GM21619 (cell line): Measurements from ENCODE around the gene PACRG.

Experiments
- ATAC-seq: cut with Tn5 transposase; IDR thresholded peaks from one replicate; pipeline ENCODE4 v1.9.1; 2021; ENCODE audit not compliant: unreplicated experiment

PACRG gene

DNA sequence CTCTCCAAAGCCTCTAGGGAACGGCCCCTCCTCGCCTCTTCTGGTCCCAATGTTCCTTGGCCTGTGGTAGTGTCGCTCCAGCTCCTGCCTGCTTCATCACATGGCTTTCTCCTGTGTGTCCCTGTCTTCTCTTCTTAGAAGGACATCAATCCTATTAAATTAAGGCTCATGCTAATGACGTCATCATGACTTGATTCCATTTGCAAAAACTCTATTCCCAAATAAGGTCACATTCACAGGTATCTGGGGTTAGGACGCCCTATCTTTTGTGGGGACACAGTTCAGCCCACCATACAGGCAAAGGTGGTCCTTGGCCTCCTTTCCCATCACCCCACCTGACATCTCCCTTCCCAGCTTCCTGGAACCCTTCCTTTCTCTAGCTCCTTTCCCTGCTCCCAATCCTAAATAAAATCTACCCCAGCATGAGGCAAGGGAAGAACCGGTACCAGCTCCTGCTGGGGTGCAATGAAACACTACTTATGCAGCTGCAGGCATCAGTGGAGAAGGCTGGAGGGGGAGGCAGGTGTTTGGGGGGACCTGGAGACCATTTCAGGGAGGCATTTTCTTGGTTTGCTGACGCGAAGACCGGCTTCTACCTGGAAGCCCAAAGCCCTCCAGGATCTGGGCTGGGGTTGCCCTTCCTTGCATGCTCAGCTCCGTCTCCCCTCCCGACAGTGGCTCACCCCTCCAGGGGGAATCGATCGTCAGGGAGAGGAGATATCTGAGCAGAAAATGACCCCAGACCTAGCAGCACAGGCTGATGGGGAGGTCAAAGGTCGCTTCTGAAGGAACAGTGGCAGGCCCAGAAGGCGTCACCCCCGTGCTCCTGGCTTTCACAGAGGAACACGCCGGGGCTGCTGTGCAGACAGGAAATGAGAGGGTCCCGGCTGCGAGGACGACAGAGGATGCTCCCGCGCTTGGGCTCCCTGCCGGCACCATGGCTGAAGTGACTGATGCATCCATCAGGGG is 615.1 kb downstream of the PACRG start:
- ATAC-seq, result no peak

DNA sequence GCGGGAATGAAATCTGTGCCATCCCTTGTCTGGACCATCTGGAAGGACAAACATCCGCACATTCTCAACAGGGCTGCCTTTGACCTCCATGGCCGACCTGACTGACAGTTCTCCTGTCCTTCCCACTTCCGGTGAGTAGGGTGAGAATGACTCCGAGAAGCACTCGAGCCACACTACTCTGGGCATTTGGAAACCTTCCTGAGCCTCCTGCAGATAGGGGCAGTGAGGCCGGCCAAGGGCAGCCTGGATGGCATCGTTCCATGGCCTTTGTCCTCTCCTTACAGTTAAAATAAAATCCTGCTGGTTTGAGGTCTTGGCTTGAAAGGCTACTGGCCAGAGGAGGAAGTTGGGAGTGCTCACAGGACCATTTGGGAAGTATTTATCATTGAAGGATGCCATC is 615.8 kb downstream of the PACRG start:
- ATAC-seq, result no peak

DNA sequence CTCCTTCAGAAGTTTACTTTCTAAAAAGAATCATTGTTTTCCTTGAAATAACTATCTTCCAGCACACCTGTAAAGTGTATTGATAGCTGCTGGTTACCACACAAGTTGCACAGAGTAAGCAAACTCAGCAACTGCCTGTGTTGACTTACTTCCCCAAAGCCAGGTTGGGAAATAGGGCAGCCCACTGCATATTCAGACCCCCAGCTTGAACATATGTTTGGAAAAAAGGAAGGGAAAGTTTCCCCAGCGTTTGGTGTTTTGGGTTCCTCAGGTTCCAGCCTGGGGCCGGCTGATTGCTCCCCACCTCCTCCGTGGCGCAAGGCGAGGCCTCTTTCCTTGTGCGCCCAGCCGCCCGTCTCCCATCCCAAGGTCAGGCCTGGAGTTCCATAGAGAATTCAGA is 616.6 kb downstream of the PACRG start:
- no peak for ATAC-seq

DNA sequence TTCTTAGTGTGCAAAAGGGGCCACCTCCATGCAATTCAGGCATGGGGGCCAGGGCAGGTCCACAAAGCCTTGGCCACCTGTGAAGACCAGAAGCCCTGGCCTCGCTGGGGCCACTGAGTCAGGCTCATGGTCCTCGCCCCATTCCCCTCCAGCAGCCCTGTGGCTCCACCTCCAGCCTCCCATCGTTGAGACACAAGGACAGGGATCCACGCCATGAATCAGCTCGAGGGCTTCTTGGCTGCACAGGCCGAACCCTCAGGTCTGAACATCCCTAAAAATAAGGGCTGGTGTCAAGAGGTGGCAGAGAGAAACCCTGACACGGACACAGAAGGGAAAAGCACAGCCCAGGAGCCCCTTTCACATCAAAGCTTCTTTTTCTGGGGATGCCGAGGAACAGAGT is 618.2 kb downstream of the PACRG start:
- no peak for ATAC-seq

DNA sequence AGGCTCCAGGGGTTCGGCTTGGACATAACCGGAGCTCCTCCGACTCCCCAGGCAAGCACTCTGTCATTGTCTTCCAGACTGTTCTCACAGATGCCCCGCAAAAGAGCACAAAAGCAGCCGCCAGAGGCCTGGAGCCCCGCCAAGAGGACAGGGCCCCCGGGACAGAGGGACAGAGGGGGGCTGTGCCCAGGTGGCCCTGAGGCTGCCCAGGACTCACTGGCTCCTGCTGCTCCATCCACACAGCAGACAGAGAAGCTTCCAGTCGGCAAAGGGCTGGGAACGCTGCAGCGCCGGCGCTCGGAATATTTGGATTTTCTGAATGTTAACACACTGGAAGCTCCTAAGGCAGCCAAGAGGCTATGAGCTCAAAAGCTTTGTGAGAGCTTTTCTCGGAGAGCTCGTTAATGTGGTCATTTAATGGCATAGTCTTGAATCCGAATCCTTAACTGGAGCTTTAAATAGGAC is 618.8 kb downstream of the PACRG start:
- no peak for ATAC-seq

DNA sequence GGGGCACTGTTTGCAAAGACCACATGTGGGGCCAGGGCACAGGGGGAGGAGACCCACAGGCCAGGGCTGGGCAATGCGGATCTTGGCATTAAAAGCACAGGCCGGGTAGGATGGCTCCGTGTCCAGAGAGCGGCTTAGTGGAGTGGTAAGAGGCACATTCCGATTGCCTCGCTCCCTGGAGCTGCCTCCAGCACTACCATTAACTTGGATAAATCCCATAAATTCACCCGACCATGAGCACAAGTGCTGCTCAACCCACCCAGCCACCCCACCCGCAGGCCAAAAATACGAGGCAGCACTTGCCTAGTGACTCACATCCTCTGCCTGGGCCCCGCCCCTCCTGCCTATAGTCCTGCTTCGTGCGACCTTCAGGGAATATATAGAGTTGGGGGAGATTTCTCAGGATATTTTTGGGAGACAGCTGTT is 619.3 kb downstream of the PACRG start:
- ATAC-seq, result no peak

DNA sequence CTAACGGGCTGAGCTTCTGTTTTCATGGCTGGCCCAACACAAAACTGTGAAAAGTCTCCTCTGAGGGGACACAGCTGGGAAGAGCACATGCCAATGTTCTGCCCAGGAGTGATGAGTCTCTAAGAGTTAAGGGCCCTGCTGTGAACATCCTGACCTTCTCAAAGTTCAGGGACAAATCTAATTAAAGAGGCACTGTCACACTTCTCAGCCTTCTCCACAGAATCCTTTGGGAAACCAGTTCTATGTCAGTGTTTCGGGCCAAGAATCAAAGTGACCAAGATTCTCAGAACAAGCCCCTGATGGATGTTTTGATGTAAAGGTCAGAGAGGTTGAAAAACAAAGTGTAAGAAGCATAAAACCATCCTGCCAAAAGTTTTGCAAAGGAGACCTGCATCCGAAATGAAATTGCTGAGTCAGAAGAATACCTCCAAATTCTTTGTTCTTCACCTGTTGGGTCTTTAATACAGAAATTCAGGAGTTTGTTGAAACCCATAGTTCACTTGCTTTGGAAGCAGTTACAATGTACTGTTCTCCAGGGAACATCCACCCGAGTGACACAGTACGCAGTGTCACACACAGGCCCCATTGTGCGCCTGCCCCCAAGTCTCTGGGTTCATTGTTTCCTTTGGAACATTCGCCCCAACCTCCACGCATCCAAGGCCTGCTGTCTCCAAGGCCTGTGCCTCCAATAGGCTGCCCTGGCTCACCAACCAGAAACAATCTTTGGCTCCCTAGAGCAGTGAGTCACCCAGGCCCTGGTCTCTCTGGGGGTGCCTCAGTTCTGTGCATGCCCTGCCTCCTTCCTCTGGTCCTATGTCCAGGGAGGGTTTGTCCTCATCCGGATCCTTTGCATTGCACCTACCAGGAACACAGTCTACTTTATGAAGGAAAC is 621.3 kb downstream of the PACRG start:
- no peak for ATAC-seq

DNA sequence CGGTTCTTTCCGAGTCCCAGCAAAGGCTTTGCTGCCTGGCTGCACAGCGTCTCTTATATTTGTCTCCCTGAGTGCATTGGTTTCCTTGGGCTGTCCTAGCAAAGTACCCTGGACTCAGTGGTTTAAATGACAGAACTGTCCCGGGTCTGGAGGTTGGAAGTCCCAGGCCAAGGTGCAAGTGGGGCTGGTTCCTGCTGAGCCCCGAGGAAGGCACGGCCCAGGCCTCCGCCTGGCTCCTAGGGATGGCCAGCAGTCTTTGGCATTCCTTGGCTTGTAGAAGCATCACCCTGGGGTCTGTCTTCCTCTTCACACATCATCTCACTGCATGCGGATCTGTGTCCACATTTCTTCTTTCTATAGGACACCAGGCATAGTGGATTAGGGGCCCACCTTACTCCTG is 621.9 kb downstream of the PACRG start:
- ATAC-seq, result no peak

DNA sequence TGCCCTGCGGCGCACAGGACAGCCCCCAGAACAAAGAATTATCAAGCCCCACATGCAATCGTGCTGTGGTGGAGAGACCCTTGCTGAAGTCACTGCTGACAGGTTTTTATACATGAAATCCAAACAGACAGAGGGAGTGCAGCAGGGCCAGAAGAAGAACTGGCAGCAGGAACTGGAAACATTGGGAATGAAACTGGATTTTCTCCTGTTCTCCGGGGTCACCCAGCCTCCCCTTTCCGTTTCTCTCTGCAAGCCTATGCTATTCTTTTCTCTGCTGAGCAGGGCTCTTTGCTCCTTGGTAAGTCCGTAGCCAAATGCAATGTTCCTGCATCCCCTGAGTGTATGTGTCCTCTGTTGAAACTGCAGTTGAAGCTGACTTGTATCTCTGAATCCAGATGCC is 623.2 kb downstream of the PACRG start:
- ATAC-seq, result no peak

DNA sequence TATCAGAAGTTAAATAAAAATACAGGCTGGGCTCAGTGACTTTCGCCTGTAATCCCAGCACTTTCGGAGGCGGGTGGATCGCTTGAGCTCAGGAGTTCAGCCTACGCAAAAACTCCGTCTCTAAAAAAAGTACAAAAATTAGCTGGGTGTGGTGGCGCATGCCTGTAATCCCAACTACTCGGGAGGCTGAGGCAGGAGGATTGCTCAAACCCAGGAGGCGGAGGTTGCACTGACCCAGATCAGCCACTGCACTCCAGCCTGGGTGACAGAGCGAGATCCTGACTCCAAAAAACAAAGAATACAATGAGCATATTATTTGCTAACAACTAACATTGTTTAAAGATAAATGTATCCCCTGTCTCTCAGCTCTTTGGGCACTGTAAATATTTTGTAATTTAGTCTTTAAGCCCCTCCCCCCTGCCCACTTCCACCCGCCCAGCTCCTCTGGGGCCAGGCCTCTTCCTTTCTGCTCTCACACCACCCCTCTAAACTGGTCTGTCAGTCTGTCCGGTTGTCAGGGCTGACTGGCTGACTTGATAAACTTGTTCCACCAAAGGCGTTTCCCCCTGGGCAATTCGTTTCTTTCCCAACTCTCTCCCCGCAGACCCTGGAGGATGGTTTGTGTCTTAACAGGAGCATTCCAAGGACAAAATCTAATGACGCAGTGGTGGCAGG is 624.4 kb downstream of the PACRG start:
- no peak for ATAC-seq

DNA sequence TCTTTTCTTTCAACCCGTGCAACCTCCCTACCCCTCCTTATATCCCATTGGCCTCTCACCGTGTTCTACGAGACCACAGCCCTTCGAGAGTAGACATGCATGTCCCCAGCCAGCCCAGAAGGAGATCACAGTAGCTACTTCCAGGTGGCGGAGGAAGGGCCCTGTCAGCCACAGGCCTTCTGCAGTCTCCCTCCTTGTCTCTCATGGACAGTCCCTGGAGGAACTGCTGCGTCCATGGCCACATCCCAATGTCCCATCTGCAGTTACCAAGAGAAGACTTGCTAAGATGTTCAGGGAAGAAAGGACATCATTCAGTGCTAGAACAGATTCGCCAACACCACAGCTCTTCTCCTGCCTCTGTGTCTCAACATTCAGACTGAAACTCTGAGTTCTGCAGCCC is 625.2 kb downstream of the PACRG start:
- ATAC-seq, result no peak

DNA sequence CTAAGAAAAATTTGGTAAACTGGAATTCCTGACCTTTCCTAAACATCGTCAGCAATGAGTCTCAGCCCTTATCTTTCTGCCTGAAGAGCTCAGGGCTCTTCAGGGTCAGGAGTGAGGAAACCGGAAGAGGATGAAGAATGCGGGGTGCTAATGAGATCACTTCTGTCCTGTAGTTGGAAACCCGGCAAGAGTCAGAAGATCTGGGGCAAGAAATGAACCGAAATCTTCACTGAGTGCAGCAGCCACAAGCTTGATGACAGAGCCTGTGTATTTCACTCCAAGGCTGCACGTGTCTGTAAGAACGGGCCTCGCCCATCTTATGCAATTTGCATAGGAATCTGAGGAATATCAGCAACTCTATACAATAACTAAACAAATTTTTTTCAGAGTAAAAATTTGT is 626.3 kb downstream of the PACRG start:
- no peak for ATAC-seq

DNA sequence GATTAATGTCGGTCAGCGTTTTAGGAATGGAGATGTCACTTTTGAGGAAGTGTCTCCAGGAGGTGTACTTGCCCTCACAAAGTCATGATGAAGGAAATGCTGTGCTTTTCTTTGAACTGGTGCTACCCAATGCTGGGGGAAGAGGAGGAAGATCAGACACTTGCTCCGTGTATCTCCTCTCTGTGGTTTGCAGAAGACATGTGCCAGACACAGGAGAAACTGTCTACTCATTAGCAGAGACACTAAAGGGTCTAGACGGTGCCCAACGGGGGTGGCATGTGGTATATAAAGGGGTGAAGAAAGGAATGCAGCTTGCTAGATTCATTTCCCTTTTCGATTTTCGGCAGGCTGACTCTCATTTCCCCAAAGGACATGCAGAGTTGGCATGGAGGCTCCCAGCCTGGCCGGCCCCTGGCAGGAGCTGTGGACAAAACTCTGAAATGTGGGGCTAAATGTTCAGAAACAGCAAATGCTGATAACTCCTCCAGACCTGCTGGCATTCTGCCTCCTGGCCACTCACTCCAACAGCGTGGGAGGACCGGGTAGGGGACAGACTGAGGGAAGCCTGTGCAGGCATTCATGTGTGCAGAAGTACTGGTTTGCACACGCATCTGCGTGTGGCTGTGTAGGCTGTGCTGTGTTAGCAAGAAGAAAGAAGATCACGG is 627.1 kb downstream of the PACRG start:
- peak; percentile 75 for ATAC-seq

DNA sequence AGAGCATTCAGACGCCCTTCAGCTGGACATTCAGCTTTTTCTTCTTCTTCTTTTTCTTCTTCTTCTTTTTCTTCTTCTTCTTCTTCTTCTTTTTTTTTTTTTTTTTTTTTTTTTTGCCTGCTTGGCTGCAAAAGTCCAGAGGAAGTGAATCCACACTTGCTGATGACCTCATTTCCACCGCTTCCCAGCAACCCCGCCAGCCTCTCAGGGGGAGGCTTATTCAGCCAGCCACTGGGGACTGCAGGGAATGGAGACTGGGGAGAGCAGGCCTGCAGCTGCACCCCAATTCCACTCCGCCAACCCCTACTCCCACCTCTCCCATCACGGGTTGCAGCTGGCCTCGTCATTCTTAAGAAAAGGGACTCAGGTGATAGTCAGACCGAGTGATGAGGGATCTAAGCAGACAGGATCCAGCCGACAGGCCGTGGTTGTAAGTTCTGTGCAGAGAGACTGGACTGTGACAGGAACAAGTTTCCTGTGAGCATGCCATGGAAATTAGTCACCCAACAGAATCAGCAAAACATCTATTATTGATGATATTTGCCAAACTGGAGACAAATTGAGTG is 627.7 kb downstream of the PACRG start:
- peak; percentile 40 for ATAC-seq

DNA sequence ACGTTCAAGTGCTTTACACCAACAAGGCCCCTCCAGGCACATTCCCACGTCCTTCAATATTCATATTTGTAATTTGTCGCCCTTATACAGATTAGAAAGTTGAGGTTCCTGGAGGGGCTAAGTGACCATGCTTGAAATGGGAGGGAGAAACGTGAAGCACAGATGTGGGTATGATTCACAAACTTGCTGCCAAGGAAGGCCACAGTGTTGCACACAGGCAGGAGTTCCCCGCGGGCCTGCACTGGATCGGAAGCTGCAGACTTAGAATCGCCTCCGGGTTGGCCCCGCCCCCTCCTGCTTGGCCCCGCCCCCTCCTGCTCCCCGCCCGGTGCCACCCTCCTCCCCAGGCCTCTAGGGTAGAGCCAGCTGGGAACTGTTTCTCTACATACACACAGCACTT is 628.5 kb downstream of the PACRG start:
- no peak for ATAC-seq

DNA sequence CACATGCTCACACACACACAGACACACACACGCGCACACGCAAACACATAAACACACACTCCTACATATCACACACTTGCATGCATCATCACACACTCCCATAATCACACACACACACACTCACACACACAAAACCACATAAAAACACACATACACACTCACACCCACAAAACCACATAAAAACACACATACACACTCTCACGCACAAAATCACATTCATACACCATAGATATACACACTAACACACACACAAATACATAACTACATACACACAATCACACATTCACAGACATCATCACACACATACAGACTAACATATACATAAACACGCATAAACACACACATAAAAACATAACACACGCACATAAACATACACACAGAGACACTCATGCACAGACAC is 629.0 kb downstream of the PACRG start:
- ATAC-seq, result no peak

DNA sequence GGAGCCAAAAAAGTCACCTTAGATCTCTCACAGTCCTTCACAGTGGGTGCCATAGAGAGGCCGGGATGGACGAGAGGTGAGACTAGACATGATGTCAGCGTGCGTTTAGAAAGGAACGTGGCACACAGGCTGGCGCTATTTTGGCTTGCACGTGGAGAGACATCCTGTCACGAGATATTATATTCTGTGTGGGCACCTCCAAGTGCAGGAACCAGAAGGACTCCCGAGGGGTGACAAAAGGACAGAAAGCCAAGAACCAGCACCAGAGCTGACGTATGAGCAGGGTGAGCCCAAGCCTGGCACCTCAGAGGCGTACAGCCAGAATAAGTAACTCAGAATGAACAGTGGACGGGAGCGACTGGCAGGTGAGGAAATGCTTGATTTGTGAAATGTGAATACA is 636.9 kb downstream of the PACRG start:
- no peak for ATAC-seq
